Body of pancreas (tissue), 4 donors: Measurements from ENCODE around the gene DLEC1.

Experiments used
- POLR2A ChIP-seq, 3 donors: fragments of 450-650 bp; IDR thresholded peaks; one replicate each; pipeline ENCODE4 v1.6.1; 2016; ENCODE audit warnings: antibody characterized with exemption in 3 of 3, mild to moderate bottlenecking in 2 of 3
- TF ChIP-seq, protein P1 (sequence below), 7 experiments: fragments of 450-650 bp in 4 of 7; fragments of 200-600 bp in 3 of 7; sonication (generic) in 3 of 7; IDR thresholded peaks; one replicate each; pipeline ENCODE4 v1.5.1; 2016 to 2019; ENCODE audit warnings: antibody characterized with exemption in 7 of 7

- TF ChIP-seq, protein P1, sequence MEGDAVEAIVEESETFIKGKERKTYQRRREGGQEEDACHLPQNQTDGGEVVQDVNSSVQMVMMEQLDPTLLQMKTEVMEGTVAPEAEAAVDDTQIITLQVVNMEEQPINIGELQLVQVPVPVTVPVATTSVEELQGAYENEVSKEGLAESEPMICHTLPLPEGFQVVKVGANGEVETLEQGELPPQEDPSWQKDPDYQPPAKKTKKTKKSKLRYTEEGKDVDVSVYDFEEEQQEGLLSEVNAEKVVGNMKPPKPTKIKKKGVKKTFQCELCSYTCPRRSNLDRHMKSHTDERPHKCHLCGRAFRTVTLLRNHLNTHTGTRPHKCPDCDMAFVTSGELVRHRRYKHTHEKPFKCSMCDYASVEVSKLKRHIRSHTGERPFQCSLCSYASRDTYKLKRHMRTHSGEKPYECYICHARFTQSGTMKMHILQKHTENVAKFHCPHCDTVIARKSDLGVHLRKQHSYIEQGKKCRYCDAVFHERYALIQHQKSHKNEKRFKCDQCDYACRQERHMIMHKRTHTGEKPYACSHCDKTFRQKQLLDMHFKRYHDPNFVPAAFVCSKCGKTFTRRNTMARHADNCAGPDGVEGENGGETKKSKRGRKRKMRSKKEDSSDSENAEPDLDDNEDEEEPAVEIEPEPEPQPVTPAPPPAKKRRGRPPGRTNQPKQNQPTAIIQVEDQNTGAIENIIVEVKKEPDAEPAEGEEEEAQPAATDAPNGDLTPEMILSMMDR (IDR thresholded peaks at IDR 0.05): no peak
- no peak for TF ChIP-seq POLR2A (IDR thresholded peaks at IDR 0.05)
These were observed 81.0 kb downstream of the DLEC1 start for GRCh38 chr3:38119821-38120692.
